HUDEP-2 (cell line): ENCODE data around the gene ADAM19.

ENCODE experiments used
- DNase-seq, 76 experiments: peaks; one replicate each; lab custom pipeline; 2025; ENCODE audit not compliant: unreplicated experiment in 76 of 76; lab: John Stamatoyannopoulos, UW

Gene ADAM19

DNA sequence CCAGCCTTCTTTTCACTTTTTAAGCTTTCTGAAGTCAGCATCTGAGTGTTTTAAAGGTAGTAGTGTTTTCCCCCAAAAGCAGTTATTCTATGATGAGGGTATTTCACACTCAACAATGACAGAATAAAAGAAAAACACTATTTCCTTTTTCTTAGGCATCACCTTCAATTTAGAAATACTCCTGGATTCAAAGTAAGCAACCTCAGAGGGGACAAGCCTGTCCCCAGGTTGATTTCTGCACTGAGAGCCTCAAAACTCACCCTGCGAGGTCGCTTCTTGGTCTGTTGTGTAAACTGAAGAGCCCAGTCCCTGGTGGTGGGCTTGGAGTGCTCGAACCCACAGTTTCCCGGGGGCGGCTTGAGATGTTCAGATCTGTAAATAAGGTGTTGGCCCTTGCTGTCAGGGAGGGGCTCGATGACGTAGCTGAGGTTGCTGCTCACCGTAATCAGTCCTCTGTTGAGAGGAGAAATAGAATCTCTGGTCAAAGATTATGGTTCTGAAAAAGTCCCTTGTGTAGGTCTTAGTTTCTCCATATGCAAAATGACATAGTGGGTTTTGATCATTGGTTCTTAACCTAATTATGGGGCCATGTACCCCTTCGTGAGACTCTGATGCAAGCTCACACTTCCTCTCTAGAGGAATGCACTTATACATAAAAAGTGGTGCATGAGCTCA lies 55.9 kb downstream of the ADAM19 start:
- DNase-seq, result no peak

GRCh38 chr5:157518963-157519362 lies 56.6 kb downstream of the ADAM19 start:
- DNase-seq, result no peak

- DNase-seq, result no peak
These were observed 58.8 kb downstream of the ADAM19 start for GRCh38 chr5:157516626-157517325.

DNA sequence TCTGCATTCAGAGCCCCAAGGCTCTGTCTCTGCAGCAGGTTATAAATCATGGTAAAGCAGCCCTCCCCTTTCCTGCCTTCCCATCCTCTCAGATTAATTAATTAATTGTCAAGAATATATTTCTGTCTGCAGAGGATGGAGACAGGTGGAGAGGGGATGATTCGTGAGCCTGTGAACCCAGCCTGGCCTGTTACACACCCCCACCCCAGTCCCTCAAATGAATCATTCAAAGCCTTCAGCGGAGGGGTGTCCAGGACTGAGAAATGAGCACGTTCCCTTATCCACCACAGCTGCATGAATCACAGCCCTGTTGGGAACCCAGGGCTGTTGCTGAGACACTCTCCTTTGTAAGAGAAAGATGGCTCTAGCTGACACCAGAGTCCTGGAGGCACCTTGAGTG lies 59.6 kb downstream of the ADAM19 start:
- DNase-seq, result no peak

DNA sequence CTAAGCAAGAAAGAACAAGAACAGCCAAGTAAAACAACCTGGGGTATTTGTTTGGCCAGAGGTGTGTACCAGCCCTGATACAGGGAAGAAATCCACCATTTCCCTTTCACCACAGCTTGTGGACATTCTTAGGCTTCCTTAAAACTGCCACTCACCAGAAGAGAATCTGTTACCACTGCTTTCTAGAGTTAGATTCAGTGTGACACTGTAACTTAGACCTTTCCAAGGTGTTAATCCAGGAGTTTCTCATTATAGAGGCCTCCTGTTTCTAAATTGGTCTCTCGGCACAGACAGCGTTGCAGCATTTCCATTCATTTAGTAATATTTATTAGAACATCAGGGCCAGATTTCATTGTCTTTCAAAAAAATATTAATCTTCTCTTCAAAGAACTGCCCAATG lies 60.6 kb downstream of the ADAM19 start:
- no peak for DNase-seq

DNA sequence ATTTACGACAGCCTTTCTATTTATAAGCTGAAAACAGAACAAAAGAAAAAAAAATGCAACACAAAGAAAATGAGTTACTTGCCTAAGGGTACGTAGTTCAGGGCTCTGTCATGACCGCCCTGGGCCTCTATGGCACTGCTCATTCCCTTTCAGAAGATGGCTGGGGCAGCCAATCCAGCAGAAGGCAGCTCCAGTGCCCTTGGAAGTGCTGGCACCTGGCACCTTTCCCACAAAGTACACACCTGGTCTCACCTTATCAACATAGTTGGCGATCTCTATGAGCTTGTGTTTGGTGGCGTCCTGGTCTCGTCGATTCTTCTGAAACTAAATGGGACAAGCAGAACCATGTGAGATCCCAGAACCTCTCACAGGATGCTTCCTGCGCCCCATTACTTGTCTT lies 62.4 kb downstream of the ADAM19 start:
- no peak for DNase-seq

DNA sequence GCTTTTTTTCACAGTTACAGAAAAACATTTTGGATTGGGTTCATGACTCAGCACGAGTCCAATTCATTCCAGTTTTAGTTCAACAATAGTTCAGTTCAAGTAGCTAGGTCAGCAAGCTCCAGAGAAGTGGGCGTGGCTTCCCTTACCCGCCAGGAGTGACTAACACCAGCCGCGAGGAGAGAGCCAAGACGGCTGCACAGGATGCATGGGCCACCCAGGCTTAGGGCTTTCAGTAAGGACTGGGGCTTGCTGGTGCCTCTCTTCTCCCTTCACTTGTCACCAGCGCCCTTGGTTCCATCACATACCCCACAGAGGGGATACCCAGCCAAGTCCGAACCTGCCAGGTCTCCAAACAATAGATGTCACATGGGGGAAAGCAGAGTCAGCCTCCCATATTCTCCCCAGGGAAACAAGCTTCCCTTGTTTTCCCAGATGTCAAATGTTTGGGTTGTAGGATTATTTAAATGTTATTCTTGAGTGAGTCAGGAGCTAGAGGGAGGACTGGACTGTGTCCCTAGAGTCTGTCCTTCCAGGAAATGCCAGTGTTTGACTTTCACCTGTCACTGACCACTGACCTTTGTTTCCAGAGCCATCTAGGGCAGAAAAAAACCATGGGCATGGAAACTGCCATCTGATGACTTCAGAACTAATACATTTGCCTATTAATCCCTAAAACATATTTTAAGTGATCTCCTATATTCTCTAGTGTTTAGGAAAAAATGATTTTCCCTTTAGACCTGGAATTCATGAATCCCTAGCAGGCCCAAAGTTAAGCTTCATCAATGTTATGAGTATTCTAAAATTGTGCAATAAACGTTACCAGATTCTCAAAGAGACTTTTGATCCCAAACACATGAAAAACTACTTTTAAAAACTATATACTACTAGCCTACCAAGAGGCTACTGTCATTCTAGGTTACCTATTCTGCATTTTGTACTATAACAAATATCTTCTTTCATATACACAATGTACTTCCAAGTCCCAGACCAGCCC lies 63.6 kb downstream of the ADAM19 start:
- peak in 1 of 76 experiments; percentile 5 for DNase-seq

DNA sequence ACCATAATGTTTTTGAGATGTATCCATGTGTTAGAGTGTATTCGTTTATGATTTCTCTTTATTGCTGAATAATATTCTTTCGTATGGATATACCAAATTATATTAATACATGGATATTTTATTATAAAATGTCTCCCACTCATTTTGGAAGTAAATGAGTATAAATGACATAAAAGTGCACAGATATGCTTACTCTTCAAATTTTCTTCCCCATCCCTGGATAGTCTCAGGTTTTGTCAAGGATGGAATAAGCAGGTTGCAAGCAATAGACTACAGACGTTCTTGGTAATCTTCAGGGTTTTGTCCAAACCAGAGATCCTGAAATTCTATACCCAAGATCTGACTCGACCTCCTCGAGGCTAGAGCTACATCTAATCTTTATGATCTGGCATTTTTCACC lies 64.9 kb downstream of the ADAM19 start:
- DNase-seq, result no peak

DNA sequence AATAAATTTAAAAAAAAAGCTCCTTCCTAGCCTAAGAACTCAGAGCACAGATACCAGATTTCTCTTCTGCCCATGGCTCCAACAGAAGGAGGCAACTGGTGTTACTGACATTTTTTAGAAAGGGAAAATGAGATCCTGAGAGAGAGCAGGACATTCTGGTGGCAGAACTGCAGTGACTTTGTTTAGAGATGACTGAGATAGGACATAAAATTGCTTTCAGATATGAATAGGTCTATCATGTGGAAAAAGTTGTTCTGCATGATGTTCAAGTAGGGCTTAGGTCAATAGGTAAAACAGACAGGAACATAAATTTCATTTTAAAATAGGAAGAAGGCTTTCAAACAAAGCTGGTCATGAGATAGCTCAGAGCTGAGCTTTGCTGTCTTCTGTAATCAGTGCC lies 66.0 kb downstream of the ADAM19 start:
- no peak for DNase-seq

DNA sequence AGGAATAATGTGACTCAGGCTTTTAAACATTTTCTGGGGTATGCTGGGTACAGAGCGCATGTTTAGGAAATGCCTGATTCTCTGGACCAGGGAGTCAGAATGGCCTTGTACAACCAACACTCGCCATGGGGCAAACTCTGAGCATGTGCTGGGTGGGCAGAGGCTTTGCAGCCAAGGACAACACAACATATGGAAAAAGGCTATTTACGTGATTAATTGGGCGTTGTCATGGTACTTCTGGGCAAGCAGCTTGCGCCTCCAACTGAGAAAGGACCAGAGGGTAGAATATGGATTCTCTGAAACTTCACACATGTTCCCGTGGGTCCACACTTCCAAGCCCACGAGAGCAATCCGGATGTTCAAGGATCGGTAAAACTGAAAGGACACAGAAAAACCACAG lies 66.5 kb downstream of the ADAM19 start:
- no peak for DNase-seq

DNA sequence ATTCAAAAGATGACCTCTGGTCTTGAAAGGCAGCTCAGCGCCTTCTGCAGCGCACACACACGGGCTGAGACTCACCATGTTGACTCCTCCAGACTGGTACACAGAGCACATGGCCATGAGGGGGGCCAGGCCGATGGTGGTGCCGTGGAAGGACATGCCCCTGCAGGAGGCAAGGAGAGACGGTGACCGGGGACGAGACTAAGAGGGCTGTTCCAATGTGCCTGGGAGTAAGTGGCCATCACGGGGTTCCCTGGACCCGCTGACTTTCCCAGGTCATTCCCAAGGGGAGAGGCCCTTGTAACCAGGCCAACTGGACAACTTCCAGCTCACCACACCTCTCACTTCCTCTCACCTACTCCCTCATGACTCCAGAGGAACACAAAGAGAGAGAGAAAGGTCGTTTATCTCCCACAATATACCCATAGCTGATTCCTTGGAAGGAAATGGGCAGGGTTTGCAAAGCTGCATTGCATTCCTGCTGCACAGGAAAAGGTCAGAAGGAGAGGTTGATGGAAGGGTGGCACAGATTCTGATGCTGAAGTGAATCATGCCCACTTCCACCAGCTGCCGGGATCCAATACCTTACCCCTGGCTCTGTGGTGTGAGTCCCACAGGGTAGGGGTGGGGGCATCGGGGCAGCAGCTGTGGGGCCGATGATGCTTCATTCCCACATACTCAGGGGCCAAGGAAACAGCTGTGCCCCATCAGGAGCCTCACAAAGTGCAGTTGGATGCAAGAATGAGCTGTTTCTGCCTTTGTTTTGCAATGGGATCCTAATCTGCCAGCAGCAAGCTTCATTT lies 68.4 kb downstream of the ADAM19 start:
- DNase-seq, result no peak

- DNase-seq, result no peak
These were observed 69.4 kb downstream of the ADAM19 start for GRCh38 chr5:157506066-157506590.

- DNase-seq, result no peak
These were observed 70.1 kb downstream of the ADAM19 start for GRCh38 chr5:157505496-157505895.

DNA sequence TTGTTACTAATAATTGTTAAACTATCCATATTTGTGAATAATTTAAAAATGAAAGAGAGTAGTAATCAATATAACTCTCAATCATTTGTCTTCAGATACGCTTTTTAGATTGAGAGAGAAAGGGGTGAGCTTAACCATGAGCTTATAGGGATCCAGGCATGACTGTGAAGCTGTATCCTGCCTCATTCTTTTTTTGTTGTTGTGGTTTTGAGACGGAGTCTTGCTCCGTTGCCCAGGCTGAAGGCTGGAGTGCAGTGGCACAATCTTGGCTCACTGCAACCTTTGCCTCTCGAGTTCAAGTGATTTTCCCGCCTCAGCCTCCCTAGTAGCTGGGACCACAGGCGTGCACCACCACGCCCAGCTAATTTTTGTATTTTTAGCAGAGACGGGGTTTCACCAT lies 71.5 kb downstream of the ADAM19 start:
- no peak for DNase-seq

DNA sequence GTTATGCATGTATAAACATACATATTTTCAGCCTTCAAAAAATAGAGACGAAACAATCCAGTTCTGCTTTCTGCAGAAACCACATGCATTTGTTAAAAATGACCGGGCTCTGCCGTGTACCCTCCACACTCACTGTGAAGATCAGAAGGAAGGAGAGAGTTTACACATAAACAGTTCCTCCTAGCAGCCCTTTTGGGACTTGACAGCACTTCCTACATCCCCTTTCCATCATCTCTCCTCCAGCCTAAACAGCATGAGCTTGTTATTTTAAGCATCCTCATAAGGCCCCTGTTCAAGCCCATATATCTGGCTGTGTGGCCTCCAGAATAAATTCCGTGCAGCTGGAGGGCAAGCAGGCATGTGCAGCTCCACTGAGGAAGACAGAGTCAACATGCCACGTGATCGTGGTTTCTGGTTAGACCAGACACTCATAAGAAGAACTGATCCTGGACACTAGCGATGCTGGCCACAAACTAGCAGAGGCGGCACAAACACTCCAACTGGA lies 73.4 kb downstream of the ADAM19 start:
- no peak for DNase-seq

GRCh38 chr5:157497875-157498611 lies 77.5 kb downstream of the ADAM19 start:
- DNase-seq, result no peak

- DNase-seq, result no peak
These were observed 78.7 kb downstream of the ADAM19 start for GRCh38 chr5:157496864-157497263.

- DNase-seq, result no peak
These were observed 81.3 kb downstream of the ADAM19 start for GRCh38 chr5:157494178-157494832.

DNA sequence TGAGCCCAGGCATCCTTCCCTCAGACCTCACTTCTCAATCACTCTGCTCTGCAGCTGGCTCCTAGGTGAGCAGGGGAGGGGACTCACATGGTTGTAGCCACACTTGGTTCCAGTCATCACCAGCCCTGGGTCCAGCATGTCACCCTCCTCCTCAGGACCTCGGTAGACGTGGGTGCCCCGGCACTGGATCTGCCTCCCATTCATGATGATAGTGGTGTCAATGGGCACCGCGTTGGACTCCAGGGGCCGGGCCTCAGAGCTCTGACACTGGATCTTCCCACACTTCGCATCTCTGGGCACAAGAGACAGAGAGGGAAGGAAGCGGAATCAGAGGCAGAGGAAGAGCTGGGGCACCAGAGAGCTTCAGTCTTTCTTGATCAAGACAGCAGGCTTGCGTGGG lies 82.7 kb downstream of the ADAM19 start:
- DNase-seq, result no peak
